Neural cell (in vitro differentiated cells): ENCODE measurements around the gene PPP1R15B. TPM values are rescaled to one million over a fixed set of nuclear protein-coding genes. Genes with fewer than 3 reads are reported as not detected.

Source experiments
- H2AFZ ChIP-seq: fragments of 200-600, 300-800 bp; sonication (generic), shearing (Covaris generic); 2 replicates; pipeline ENCODE4 v1.6.0; 2014; ENCODE audit warnings: low read depth, mild to moderate bottlenecking, antibody characterized with exemption, low read length, moderate library complexity
- H3F3A ChIP-seq: fragments of 200-600 bp; shearing (Covaris generic); 2 replicates; pipeline ENCODE4 v1.6.1; 2016; ENCODE audit warnings: mild to moderate bottlenecking, moderate library complexity, mixed read lengths, antibody characterized with exemption, low read length; ENCODE audit not compliant: insufficient read depth, poor library complexity, severe bottlenecking
- H3K27ac ChIP-seq: fragments of 200-600, 300-800 bp; sonication (generic), shearing (Covaris generic); 2 replicates; pipeline ENCODE4 v1.5.1; 2014; ENCODE audit warnings: mild to moderate bottlenecking, low read length, moderate library complexity
- H3K27me3 ChIP-seq: fragments of 300-800, 200-600 bp; sonication (generic), shearing (Covaris generic); 2 replicates; pipeline ENCODE4 v1.6.0; 2014; ENCODE audit warnings: mild to moderate bottlenecking, low read depth, low read length, moderate library complexity; ENCODE audit not compliant: insufficient read depth
- H3K36me3 ChIP-seq: fragments of 300-800, 200-600 bp; sonication (generic), shearing (Covaris generic); 2 replicates; pipeline ENCODE4 v1.5.1; 2014; ENCODE audit warnings: mild to moderate bottlenecking, antibody characterized with exemption, low read length, moderate library complexity; ENCODE audit not compliant: insufficient read depth
- H3K4me2 ChIP-seq: fragments of 300-800, 200-600 bp; sonication (generic), shearing (Covaris generic); 2 replicates; pipeline ENCODE4 v1.6.0; 2014; ENCODE audit warnings: mild to moderate bottlenecking, low read length
- H3K4me3 ChIP-seq: fragments of 300-800, 200-600 bp; sonication (generic), shearing (Covaris generic); 2 replicates; pipeline ENCODE4 v1.5.1; 2014; ENCODE audit warnings: mild to moderate bottlenecking, low read length, moderate library complexity
- H3K79me2 ChIP-seq: fragments of 200-600 bp; shearing (Covaris generic); replicated peaks from 2 replicates; pipeline ENCODE4 v1.6.0; 2014; ENCODE audit warnings: mild to moderate bottlenecking, low read length, moderate library complexity; ENCODE audit not compliant: insufficient read depth
- H3K9ac ChIP-seq: fragments of 300-800, 200-600 bp; sonication (generic), shearing (Covaris generic); 2 replicates; pipeline ENCODE4 v1.6.1; 2016; ENCODE audit warnings: mild to moderate bottlenecking, low read length, mixed read lengths
- H3K9me2 ChIP-seq: fragments of 200-600 bp; shearing (Covaris generic); 2 replicates; pipeline ENCODE4 v1.6.1; 2016; ENCODE audit warnings: mild to moderate bottlenecking, low read length, mixed read lengths; ENCODE audit not compliant: insufficient read depth
- H3K9me3 ChIP-seq: fragments of 200-600, 300-800 bp; sonication (generic), shearing (Covaris generic); 2 replicates; pipeline ENCODE4 v1.6.1; 2016; ENCODE audit warnings: mild to moderate bottlenecking, mixed run types, low read length, moderate library complexity, mixed read lengths
- H4K20me1 ChIP-seq: fragments of 200-600 bp; shearing (Covaris generic); 2 replicates; pipeline ENCODE4 v1.6.1; 2016; ENCODE audit warnings: mild to moderate bottlenecking, mixed run types; ENCODE audit not compliant: insufficient read depth
- CTCF ChIP-seq: fragments of 450-650 bp; IDR thresholded peaks from 2 replicates; pipeline ENCODE4 v1.5.1; 2014; ENCODE audit warnings: antibody characterized with exemption, mild to moderate bottlenecking, moderate library complexity; ENCODE audit not compliant: poor library complexity, severe bottlenecking
- EP300 ChIP-seq: fragments of 450-650 bp; conservative IDR thresholded peaks from 2 replicates; pipeline ENCODE4 v1.6.1; 2014; ENCODE audit warnings: antibody characterized with exemption, mild to moderate bottlenecking, moderate library complexity; ENCODE audit not compliant: poor library complexity, severe bottlenecking
- EZH2 ChIP-seq: fragments of 200-600, 300-800 bp; shearing (Covaris generic), sonication (generic); IDR thresholded peaks from 2 replicates; pipeline ENCODE4 v1.6.1; 2014; ENCODE audit warnings: antibody characterized with exemption, low read length, borderline replicate concordance, mild to moderate bottlenecking; ENCODE audit not compliant: insufficient read depth, poor library complexity, severe bottlenecking
- MXI1 ChIP-seq: fragments of 450-650 bp; conservative IDR thresholded peaks from 2 replicates; pipeline ENCODE4 v1.6.1; 2014; ENCODE audit warnings: antibody characterized with exemption, mild to moderate bottlenecking; ENCODE audit not compliant: poor library complexity, severe bottlenecking
- POLR2AphosphoS5 ChIP-seq: IDR thresholded peaks from 2 replicates; pipeline ENCODE4 v1.6.1; 2012
- RAD21 ChIP-seq: fragments of 450-650 bp; conservative IDR thresholded peaks from 2 replicates; pipeline ENCODE4 v1.6.1; 2014; ENCODE audit warnings: antibody characterized with exemption, mild to moderate bottlenecking, moderate library complexity
- REST ChIP-seq: IDR thresholded peaks from 2 replicates; pipeline ENCODE4 v1.6.1; 2012; ENCODE audit warnings: borderline replicate concordance
- SMC3 ChIP-seq: fragments of 450-650 bp; conservative IDR thresholded peaks from 2 replicates; pipeline ENCODE4 v1.6.1; 2014; ENCODE audit warnings: antibody characterized with exemption, mild to moderate bottlenecking, moderate library complexity; ENCODE audit not compliant: poor library complexity
- TAF1 ChIP-seq: IDR thresholded peaks from 2 replicates; pipeline ENCODE4 v1.6.1; 2012; ENCODE audit warnings: low read depth
- polyA plus RNA-seq: library from polyadenylated mRNA; depleted of rRNA; stranded (reverse); fragments of >200 nt; gene quantifications from 2 replicates; pipeline ENCODE4 v1.2.3, GENCODE V29; 2014

Gene PPP1R15B
- polyA plus RNA-seq, 1 donor from 2014 or later: 30.1 TPM

- TF ChIP-seq TAF1 (no peak), REST (no peak), POLR2AphosphoS5 (no peak), SMC3 (no peak), MXI1 (no peak), CTCF (no peak), EP300 (no peak), EZH2 (no peak), RAD21 (no peak)
- Histone ChIP-seq H3K79me2 (no peaks in the 10 kb centered on the region), H3K9me3 (no peaks in the 10 kb centered on the region), H3K27me3 (no peaks in the 10 kb centered on the region), H3K4me2 (no peak overlapping the region), H3K9ac (no peak overlapping the region), H3K36me3 (peaks cover 12% of the 10 kb centered on the region), H4K20me1 (no peaks in the 10 kb centered on the region), H3K9me2 (no peaks in the 10 kb centered on the region), H3K4me3 (no peak overlapping the region), H2AFZ (no peak overlapping the region), H3F3A (no peaks in the 10 kb centered on the region), H3K27ac (no peak overlapping the region)
Observed at GRCh38 chr1:204442376-204443259, 31.0 kb upstream of the PPP1R15B start.

DNA sequence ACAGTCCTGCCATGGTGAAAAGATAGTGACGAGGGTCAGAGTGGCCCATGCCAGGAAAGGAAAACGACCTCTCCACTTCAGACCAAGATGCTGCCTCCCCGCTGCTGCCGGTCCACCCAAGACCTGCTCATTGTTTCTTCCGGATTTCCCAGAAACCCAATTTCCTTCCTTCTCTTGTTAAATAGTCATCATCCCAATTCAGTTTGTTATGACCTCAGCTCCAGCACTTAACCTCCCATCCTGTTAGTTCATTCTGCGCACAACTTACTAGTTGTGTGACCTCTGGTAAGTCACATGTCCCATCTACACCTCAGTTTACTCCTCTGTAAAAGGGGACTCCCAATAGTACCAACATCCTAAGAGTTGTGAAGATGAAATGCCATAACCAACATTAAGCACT lies 29.9 kb upstream of the PPP1R15B start:
- peaks cover 12% of the 10 kb centered on the region for H3K36me3 ChIP-seq
- H3K9ac ChIP-seq: no peak overlapping the region
- TF ChIP-seq RAD21 (no peak), POLR2AphosphoS5 (no peak), TAF1 (no peak), MXI1 (no peak), EP300 (no peak), EZH2 (no peak), SMC3 (no peak), REST (no peak), CTCF (no peak)
- no peaks in the 10 kb centered on the region for H3K79me2 ChIP-seq
- no peaks in the 10 kb centered on the region for H3F3A ChIP-seq
- H2AFZ ChIP-seq: no peak overlapping the region
- no peak overlapping the region for H3K4me3 ChIP-seq
- H3K27me3 ChIP-seq: no peaks in the 10 kb centered on the region
- H4K20me1 ChIP-seq: no peaks in the 10 kb centered on the region
- H3K9me3 ChIP-seq: no peaks in the 10 kb centered on the region
- H3K27ac ChIP-seq: no peak overlapping the region
- H3K4me2 ChIP-seq: no peak overlapping the region
- no peaks in the 10 kb centered on the region for H3K9me2 ChIP-seq
